Measurements from ENCODE around the gene PIP5K1B.

Gene PIP5K1B

DNA sequence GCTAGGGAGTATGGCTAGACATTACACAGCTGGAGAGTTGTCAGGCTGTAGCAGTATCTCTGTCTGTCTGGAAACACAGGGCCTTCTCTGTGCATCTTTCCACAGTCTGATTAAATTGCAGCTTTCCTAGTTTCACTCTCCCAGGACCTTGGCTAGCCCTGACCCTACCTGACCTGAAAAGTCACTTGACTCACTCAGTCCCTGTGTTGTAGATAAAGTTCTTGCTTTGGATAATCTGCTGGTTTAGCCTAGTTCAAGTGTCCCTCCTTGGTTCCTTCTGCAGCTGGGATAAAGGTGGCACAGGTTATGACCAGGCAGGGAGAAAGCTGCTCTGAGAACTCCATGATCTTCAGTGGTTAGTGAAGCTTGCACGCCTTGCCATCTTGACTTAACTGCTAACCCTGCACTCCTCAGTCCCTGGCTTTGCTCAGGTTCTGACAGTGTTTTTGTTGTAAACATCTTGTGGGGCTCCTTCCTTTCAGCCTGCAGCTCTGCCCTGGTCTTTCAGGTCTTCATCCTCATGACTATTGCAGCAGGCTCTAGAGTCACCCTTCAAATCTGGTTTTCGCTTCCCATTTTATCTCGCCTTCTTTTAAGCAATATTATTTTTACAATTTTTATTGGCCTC is 101.0 kb downstream of the PIP5K1B start:
- peaks cover 9% of the 10 kb centered on the region for H3K4me1 ChIP-seq (ENCODE audit: insufficient read depth, low read length, severe bottlenecking)
- H3K9me2 ChIP-seq (ENCODE audit: low read depth, low read length) = no peaks in the 10 kb centered on the region
- no peaks in the 10 kb centered on the region for H3K79me2 ChIP-seq (ENCODE audit: insufficient read depth, low read length)
- H3K4me2 ChIP-seq (ENCODE audit: low read length) = no peak overlapping the region
- no peak overlapping the region for H3K27ac ChIP-seq (ENCODE audit: low read depth, low read length, poor library complexity, severe bottlenecking)
- H3K36me3 ChIP-seq (ENCODE audit: insufficient read depth, low read length) = no peaks in the 10 kb centered on the region
- H3K27me3 ChIP-seq (ENCODE audit: insufficient read depth, low read length) = no peaks in the 10 kb centered on the region
- no peaks in the 10 kb centered on the region for H3F3A ChIP-seq (ENCODE audit: insufficient read depth, low read length)
- no peak overlapping the region for H3K9ac ChIP-seq (ENCODE audit: low read length)
- TF ChIP-seq, protein P1, sequence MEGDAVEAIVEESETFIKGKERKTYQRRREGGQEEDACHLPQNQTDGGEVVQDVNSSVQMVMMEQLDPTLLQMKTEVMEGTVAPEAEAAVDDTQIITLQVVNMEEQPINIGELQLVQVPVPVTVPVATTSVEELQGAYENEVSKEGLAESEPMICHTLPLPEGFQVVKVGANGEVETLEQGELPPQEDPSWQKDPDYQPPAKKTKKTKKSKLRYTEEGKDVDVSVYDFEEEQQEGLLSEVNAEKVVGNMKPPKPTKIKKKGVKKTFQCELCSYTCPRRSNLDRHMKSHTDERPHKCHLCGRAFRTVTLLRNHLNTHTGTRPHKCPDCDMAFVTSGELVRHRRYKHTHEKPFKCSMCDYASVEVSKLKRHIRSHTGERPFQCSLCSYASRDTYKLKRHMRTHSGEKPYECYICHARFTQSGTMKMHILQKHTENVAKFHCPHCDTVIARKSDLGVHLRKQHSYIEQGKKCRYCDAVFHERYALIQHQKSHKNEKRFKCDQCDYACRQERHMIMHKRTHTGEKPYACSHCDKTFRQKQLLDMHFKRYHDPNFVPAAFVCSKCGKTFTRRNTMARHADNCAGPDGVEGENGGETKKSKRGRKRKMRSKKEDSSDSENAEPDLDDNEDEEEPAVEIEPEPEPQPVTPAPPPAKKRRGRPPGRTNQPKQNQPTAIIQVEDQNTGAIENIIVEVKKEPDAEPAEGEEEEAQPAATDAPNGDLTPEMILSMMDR (IDR thresholded peaks at IDR 0.05; ENCODE audit: low read length) = no peak
- no peak for TF ChIP-seq EZH2 (IDR thresholded peaks at IDR 0.05; ENCODE audit: borderline replicate concordance, low read length)
- no peaks in the 10 kb centered on the region for H3K9me3 ChIP-seq (ENCODE audit: low read length)
- no peak overlapping the region for H3K4me3 ChIP-seq (ENCODE audit: low read depth, low read length, poor library complexity, severe bottlenecking)
- H2AFZ ChIP-seq (ENCODE audit: low read length) = no peak overlapping the region
- H4K20me1 ChIP-seq (ENCODE audit: insufficient read depth, low read length) = no peaks in the 10 kb centered on the region

DNA sequence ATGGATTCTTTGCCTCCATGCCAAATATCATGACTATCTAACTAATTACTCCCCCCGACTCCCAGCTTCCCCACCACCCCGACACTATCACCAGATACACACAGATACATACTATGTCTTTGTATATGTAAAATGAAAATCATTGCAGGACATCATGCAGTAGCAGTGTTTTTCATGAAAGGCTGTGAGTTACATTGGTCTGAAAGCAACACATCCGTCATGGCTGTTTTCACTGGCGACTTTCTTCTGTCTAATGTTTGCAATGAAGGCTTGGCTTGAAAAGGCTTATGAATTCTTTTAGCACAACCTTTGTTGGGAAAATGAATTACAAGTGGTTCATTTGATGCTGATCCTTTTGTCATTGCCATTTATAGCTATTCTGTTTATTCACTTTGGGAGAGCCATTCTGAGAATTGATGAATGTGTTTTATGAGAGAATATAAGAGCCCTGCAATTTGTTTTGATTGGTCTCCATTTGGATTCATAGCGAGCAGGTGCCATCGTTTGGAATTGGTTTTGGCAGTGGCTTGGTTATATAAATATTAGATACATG is 103.4 kb downstream of the PIP5K1B start:
- Histone ChIP-seq H3K4me2 (ENCODE audit: low read length) (no peak overlapping the region), H3K4me1 (ENCODE audit: insufficient read depth, low read length, severe bottlenecking) (no peaks in the 10 kb centered on the region), H3F3A (ENCODE audit: insufficient read depth, low read length) (no peaks in the 10 kb centered on the region), H4K20me1 (ENCODE audit: insufficient read depth, low read length) (no peaks in the 10 kb centered on the region), H3K36me3 (ENCODE audit: insufficient read depth, low read length) (no peaks in the 10 kb centered on the region), H3K9me3 (ENCODE audit: low read length) (no peaks in the 10 kb centered on the region), H3K27me3 (ENCODE audit: insufficient read depth, low read length) (no peaks in the 10 kb centered on the region), H3K4me3 (ENCODE audit: low read depth, low read length, poor library complexity, severe bottlenecking) (no peak overlapping the region), H3K9me2 (ENCODE audit: low read depth, low read length) (no peaks in the 10 kb centered on the region), H3K79me2 (ENCODE audit: insufficient read depth, low read length) (no peaks in the 10 kb centered on the region), H3K9ac (ENCODE audit: low read length) (no peak overlapping the region), H3K27ac (ENCODE audit: low read depth, low read length, poor library complexity, severe bottlenecking) (no peak overlapping the region), H2AFZ (ENCODE audit: low read length) (no peak overlapping the region)
- TF ChIP-seq, protein P1 (IDR thresholded peaks at IDR 0.05; ENCODE audit: low read length) = no peak
- no peak for TF ChIP-seq EZH2 (IDR thresholded peaks at IDR 0.05; ENCODE audit: borderline replicate concordance, low read length)

GRCh38 chr9:68817079-68817875 is 112.2 kb downstream of the PIP5K1B start:
- Histone ChIP-seq H3K9me2 (ENCODE audit: low read depth, low read length) (no peaks in the 10 kb centered on the region), H3K9me3 (ENCODE audit: low read length) (no peaks in the 10 kb centered on the region)

More at GRCh38 chr9:68817079-68817875, 112.2 kb downstream of the PIP5K1B start:
- no peaks in the 10 kb centered on the region for H3K27me3 ChIP-seq (ENCODE audit: insufficient read depth, low read length)
- TF ChIP-seq, protein P1 (IDR thresholded peaks at IDR 0.05; ENCODE audit: low read length) = no peak
- TF ChIP-seq EZH2 (IDR thresholded peaks at IDR 0.05; ENCODE audit: borderline replicate concordance, low read length) = no peak
- no peak overlapping the region for H3K27ac ChIP-seq (ENCODE audit: low read depth, low read length, poor library complexity, severe bottlenecking)
- H2AFZ ChIP-seq (ENCODE audit: low read length) = no peak overlapping the region
- H3K4me1 ChIP-seq (ENCODE audit: insufficient read depth, low read length, severe bottlenecking) = no peaks in the 10 kb centered on the region
- H3K9ac ChIP-seq (ENCODE audit: low read length) = no peak overlapping the region
- H3F3A ChIP-seq (ENCODE audit: insufficient read depth, low read length) = no peaks in the 10 kb centered on the region
- H3K4me2 ChIP-seq (ENCODE audit: low read length) = no peak overlapping the region
- H3K4me3 ChIP-seq (ENCODE audit: low read depth, low read length, poor library complexity, severe bottlenecking) = no peak overlapping the region
- no peaks in the 10 kb centered on the region for H3K79me2 ChIP-seq (ENCODE audit: insufficient read depth, low read length)
- no peaks in the 10 kb centered on the region for H3K36me3 ChIP-seq (ENCODE audit: insufficient read depth, low read length)
- no peaks in the 10 kb centered on the region for H4K20me1 ChIP-seq (ENCODE audit: insufficient read depth, low read length)
